OCI-LY3 (cell line): Measurements from ENCODE around the gene SIAH2.

Experiments used
- CTCF ChIP-seq: fragments of 200-600, 300-600 bp; sonication (generic); IDR thresholded peaks from 2 replicates; pipeline ENCODE4 v1.5.1; 2014; ENCODE audit warnings: antibody characterized with exemption, low read length, low read depth
- EZH2phosphoT487 ChIP-seq: fragments of 200-600 bp; shearing (Covaris generic); IDR thresholded peaks from 2 replicates; pipeline ENCODE4 v1.6.1; 2018; ENCODE audit warnings: antibody characterized with exemption, mixed run types, low read depth

- no peak for TF ChIP-seq CTCF
- no peak for TF ChIP-seq EZH2phosphoT487
Observed at GRCh38 chr3:150761831-150762661, 923 bp downstream of the SIAH2 start.
